ENCODE data around the gene MAD1L1. TPM values are rescaled to one million over a fixed set of nuclear protein-coding genes. Genes with fewer than 3 reads are reported as not detected.

The MAD1L1 gene
- total RNA-seq, 1 donor from 2014 or later, result 32.2 TPM

DNA sequence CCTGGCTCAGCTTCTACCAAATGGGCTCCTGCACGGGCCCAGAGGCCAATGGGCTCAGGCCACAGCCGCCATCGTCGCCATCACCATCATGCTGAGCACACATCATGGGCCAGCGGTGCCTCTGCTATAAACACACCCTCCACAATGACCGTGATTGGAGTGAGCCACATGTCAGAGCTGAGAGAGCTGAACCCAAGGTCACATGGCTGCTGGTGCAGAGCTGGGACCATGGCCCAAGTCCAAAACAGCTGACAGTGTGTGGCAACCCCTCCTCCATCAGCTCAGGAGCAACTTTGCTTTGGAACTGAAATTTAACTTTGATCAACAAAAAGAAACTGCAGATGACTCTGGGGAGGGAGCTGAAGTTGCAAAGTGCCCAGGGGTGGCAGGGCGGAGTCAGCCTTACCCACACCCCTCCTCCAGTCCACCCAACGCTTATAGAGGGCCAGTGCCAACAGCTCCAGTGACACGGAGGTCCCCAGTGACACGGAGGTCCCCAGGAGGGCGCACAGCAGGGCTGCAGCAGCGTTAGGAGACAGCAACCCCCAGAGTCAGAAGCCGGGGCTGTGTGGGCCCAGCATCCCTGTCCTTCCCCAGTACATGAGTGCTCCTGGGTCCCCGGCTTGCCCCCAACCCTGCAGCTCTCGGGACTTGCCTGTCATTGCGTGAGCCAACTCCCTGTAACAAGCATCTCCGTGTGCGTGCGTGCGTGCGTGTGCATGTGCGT, 313.0 kb downstream of the MAD1L1 start:
- DNase-seq (ENCODE audit: low spot score), result no peak

DNA sequence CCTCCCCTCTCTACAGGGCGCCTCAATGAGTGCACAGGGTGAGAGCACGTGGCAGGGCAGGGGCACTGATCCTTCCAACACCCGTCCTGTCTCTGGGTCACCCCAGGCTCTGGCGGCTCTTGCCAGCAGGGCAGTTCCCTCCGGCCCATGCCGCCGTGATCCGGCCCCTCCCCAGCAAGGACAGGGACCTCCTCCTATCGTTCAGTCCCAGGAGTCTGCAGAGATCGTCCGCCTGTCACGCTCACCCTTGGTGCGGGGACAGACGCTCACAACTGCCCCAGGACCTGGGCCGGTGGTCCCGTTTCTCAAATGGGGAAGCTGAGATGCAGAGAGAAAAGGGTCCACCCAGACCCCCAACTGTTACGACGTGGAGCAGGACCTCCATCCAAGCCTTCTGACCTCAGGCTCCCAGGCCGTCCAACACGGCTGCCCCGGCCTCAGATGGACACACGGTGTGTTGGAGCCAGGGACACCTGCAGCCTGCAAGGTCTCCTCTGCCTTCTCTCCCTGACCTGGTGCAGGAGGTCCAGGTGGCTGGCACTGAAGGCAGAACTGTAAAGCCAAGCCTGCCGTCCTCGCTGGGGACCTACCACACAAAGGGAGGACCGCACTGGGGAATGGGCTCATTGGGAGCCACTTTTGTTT, 313.7 kb downstream of the MAD1L1 start:
- DNase-seq (ENCODE audit: low spot score), result no peak

DNA sequence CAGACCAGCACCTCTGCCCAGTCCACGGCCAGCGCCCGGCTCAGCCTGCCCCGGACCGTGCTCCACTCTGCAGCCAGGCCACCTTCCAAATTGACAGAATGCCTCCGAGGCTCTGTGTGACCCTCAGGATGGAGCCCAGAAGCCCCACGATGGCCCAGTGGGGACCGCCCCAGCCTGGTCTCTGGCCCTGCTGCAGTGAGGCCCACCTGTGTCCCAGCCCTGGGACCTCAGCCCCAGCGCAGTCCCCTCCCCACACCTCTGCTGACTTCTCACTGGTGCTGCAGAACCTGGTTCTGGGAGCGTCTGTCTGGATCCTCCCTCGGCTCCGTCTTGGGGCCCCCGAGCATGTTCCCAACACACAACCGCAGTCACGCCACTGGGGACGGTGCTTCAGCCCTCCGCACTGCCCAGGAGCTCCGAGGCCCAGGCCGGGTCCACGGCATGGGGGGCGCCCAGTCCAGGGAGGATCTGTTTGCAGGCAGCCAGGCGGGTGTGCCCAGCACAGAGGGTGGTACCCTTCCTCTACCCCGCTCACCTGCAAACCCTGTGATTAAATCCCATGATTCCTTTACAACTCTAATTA, 314.6 kb downstream of the MAD1L1 start:
- no peak for DNase-seq (ENCODE audit: low spot score)

DNA sequence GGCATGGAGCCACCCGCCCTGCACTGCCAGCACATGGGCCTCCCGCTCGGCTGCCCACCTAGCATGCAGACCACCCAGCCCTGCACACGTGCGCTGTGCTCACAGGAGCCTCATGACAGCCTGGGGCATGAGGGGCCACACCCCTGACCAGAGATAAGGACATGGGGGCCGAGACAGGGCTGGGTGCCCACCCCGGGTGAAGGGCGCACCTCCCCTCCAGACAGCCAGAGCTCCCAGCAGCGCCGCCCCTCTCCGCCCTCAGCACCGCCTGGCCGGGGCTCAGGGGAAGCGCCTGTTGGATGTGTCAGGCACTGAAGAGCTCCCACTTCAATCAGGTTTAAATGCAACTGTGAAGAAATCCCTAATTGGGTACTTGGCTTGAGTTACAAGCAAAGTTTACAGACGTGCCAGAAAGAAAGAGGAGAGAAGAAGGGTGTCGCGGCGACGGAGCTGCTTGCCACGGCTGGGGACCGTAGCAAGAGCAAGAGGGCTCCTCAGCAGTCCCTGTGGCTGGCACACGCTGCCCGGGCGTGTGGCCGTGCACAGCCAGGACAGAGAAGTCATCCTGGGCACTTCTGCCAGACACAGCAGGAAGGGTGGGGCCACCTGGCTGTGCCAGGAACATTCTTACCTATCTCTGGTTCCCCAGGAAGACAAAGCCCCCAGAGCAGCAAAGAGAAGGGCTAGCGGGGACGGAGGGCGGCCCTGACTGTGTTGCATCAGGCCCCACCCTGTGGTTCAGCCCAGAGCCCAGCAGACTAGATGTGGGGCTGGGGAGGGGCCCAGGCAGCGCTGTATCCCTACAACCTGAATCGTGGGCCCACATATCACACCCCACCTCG, 315.3 kb downstream of the MAD1L1 start:
- DNase-seq (ENCODE audit: low spot score), result no peak

DNA sequence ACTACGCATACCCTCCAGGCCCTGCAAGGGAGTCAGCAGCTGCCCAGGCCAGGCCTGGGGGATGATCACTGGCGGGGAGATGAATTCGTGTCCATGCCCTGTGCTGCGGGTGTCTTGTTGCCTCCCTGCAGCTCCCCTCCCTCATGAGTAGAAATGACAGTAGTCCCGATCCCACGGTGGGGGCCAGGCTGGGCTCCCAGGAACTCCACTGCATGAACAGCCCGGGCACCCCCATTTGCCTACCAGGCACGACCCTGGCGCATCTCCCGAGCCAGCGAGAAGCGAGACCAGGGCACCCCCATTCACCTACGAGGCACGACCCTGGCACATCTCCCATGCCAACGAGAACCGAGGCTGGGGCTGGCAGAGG, 316.2 kb downstream of the MAD1L1 start:
- DNase-seq (ENCODE audit: low spot score), result no peak

DNA sequence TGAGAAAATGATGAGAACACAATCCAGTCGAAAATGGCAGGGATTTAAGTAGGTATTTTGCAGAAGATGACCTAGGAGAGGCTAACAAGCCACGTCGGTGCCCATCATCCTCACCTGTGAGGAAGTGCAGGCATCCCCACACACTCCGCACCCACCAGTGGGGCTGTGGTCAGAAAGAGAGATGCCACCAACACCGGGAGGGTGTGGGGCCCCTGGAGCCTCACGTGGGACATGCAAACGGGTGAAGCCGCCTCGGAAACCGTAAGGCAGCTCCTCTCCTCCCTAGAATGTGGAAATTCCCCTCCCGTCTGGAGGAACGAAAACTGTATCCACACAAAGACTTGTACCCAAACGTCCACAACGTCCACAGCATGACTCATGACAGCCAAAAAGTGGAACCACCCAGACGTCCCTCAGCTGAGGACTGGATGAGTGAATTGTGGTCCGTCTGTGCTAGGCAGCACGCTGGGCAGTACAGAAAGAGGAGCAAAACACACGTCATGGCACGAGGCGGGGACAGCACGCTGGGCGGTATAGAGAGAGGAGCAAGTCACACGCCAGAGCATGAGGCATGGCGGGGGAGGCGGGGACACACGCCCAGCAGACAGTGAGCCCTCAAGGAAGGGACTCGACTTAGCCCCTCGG, 316.7 kb downstream of the MAD1L1 start:
- no peak for DNase-seq (ENCODE audit: low spot score)

DNA sequence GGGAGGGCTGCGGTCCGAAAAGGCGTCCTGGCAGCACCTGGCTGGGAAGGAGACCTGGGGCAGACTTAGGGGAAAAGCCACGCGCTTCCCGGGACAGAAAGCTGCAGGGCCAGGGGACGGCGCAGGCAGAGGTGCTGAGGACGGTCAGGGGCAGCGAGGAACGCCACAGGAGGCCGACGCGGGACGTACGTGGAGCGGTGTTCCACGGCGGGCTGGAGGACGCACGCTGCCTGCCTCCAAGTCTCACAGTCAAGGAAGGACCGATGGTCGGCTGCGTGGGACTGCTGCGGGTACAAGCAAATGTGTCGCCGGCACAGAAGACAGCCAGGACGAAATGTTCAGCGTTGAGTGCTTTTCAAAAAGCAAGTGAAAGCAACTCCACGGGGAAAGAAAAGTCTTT, 317.4 kb downstream of the MAD1L1 start:
- no peak for DNase-seq (ENCODE audit: low spot score)

DNA sequence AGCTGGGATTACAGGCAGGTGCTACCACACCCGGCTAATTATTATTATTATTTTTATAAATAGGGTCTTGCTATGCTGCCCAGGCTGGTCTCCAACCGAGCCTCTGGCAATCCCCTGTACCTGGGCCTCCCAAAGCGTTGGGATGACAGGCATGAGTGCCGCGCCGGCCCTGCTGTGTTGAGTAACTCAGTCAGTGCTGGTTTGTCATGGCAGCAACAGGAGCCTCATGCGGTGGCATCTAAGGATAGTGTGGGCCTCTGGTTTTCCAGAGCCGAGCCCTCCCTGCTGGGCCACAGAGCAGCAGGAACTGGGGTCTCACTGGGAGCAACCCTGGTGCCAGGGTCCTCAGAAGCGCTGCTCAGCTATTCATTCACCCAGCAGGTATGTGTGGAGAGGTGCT, 318.0 kb downstream of the MAD1L1 start:
- DNase-seq (ENCODE audit: low spot score), result no peak

DNA sequence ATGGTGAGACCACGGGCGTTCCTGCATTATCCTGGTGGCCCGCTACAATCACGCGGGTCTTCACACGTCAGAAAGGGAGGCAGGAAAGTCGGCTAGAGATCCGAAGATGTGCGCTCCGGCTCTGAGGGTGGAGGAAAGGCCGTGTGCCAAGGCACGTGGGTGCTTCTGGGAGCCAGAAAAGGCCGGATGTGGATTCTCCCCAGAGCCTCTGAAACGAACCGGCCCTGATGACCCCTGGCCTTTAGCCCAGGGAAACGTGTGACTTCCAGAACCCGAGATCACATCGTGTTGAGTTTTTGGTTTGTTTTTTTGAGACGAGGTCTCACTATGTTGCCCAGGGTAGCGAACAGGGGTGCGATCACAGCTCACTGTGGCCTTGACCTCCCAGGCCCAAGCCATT, 318.4 kb downstream of the MAD1L1 start:
- DNase-seq (ENCODE audit: low spot score), result no peak

DNA sequence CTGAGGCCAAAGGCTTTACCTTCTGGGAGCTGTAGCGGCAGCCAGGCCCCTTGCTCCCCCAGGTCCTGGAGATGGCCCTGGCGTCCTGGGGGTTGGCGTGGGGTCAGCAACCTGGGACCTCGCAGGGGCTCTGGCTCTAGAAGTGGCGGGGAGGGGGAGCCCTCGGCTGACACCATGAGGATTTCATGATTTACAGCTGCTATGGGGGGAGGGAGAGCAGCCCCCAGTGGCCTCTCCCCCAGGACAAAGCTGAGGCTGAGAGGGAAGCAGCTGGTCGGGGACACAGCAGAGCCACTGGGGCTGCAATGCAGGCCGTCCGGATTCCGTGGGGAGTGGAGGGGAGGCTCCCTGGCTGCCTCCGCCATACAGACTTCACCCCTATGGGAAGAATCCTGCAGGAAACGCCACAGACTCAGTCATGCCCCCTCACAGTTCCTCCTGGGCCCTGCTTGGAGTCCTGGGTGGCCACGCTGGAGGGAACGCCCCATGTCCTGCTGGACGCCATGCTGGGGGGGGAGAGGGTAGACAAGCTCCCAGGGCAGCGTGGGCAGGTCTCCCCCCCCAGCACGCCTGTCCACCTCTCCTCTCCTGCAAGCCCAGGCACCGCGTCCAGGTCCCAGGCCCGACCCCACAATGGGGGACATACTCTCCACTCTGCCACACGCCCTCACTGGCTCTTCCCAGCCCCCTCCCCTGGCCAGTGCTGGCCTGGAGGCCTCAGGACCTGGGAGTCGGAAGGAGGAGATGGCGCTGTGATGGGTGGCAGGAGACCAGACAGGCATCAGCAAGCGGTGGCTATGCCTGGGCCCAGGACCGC, 319.1 kb downstream of the MAD1L1 start:
- DNase-seq (ENCODE audit: low spot score), result no peak

DNA sequence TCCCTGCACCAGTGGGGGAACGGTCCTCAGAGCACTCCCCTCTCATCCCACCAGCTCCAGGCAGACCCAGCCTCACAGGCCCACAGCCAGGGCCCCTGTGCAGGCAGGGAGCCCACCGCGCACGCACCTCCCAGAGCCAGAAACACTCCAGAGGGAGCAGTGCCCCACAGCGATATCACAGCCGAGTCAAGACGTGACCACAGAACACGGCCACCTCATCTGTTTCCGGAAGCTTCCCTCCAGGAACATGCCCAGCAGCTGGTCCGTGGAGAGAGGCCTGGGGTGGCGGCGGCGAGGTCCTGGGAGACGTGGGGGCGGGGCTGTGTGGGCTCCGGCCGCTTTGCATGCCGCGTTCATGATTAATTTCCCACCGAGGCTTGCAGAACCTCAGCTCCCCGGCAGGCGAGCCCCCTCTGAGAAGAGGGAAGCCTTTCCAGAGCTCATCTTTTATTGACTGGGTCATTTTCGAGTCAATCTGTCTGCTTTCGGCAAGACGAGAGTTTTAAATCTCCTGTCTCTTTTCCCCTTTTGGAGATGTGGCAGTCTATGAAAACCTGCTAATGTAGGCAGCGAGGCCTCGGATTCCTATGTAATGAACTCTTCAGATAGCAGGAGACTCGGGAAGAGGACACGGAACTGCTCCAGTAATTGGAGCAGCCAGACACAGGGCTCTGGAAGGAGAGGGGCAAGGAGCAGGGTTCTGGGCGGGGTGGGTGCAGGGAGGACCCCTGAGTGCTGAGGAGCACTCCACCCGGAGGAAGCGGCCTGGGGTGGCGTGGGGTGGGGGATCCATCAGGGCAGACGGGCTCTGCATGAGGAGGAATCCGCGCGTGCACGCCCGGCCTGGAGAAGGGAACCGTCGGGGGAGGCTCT, 319.9 kb downstream of the MAD1L1 start:
- DNase-seq (ENCODE audit: low spot score), result no peak

DNA sequence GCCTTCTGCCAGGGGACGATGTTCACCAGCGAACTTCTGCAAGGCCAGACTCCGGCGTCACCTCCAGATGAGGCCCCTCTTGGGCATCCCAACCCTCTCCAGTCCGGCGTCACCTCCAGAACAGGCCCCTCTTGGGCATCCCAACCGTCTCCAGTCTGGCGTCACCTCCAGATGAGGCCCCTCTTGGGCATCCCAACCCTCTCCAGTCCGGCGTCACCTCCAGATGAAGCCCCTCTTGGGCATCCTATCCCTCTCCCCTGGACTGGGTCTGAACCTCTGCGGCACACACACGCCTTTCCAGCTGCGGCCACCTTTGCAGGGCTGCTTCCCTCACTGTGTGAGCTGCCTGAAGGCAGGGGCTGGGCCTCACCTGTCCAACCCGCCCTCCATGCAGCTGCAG, 321.2 kb downstream of the MAD1L1 start:
- DNase-seq (ENCODE audit: low spot score), result no peak

DNA sequence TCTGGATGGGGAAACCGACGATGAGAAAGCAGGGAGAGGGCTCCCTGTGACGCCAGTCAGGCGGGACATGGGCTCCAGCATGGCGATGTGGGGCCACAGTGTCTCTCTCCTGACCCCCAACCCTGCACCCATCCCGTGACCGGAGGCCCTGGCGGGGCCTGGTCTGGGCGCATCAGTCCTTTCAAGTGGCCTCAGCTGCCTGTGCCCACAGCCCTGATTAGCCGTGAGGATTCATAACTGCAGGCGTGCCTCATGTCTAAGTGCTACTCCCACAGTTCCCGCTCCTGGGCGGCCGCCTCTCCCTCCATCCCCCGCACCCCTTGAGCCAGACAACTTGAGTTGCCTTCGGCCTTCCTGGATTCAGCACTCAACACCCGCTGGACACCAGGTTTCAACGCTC, 321.9 kb downstream of the MAD1L1 start:
- DNase-seq (ENCODE audit: low spot score), result no peak

DNA sequence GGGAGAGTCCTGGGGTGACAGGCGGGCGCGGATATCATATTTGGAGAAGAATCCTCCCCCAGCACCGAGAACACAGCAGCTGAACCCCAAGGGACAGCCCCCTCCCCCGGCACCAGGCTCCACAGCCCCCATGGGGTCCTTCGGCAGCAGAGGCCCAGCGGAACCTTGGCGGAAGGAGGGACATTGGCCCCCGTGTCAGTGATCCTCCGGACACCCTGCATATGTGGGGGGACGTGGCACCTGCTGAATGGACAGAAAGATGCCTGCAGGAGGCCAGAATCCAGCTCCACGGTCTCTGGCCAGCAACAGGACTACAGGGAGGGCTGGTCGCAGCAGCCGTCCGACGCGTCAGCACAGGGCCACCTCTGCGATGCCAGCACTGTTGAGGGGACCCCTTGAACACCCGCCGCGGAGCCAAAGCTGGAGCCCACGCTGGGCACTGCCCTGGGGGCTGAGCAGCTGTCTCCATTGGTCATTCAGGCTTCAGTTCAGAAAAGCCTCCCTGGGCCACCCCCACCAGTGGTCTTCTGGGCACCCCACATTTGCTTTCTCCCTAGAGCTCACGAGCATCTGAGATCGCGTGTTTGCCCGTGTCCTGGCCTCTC, 322.6 kb downstream of the MAD1L1 start:
- no peak for DNase-seq (ENCODE audit: low spot score)

DNA sequence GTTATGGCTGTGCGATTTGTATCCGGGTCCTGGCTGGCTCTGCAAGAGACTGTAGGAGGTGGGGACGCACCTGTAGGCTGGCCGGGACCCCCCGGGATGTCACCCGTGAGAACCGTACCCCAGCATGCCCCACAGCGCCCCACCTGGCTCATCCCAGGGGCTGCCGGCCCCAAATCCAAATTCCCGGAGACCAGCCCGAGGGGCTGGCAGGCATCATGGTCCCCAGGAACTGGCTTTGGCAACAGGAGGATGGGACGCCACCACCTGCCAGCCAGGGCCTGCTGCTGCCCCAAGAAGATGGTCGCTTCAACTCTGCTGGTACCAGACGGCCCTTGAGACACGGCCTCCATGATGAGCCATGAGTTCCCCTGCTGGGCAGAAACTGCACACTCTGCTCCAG, 323.3 kb downstream of the MAD1L1 start:
- no peak for DNase-seq (ENCODE audit: low spot score)

DNA sequence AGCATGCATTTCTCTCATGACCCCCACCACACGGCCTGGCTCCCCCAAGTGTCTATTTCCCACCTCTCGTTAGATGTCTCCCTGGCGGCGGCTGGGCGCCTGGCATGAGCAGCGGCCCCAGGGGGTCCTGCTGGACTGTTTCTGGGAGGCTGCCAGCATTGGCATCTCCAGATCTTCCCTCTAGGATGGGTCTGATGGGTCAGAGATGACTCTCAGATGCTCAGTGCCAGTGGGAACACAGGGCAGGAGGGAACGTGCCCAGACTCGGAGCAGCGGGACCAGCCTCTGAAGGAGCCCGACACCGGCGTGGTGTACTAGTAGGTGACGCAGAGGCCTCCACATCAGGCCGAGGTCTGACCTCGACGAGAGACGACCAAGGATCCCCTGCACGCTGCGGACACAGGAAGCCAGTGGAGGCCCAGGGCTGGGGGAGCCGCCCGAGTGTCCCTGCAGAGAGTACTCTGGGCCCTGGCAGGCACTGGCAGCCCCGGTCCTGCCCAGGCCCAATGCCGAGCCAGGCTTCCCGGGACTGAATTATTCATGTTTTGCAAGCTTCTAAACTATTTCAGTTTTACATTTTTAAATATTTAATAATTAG, 323.8 kb downstream of the MAD1L1 start:
- no peak for DNase-seq (ENCODE audit: low spot score)

DNA sequence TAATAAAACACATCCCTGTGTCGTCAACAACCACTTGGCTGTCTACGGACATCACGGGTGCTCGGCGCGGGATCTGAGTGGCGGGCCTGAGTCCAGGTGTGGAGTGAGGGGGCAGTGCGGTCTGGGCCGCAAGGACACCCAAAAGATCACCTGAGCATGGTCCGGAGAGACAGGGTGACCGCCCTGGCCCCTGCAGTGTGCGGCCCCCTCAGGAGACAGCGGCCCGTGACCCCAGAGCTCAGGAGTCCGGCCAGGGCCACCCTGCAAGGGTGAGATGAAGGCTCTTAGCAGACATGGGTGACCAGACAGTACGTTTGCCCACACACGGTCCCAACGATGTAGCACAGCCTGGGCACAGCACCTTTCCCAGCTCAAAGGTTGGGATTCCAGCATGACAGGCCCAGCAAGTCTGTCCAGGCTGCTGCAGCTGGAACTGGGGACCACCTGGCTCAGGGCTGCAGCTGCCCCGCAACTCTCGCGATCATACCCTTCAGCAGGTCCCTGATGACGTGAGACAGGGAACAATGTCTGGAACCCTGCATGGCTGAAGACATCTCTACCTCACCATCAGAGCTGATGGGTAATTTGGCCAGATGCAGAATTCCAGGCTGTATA, 324.9 kb downstream of the MAD1L1 start:
- no peak for DNase-seq (ENCODE audit: low spot score)
